ENCODE results near the gene PRR19. TPM values are rescaled to one million over a fixed set of nuclear protein-coding genes. Genes with fewer than 3 reads are reported as not detected.
"Not testable (repeated sequence)": the region's sequence is repeated elsewhere in the genome, so short reads cannot be mapped to it uniquely, and the experiment has no call there.

The PRR19 gene
- under 1 TPM; 0.27 to 0.43 TPM for total RNA-seq

GRCh38 chr19:42301646-42302203 lies at the start of gene PRR19:
TSS of gene PRR19 (plus strand) at chr19:42302132. CDS start at chr19:42309585, 7,453 bp downstream.
- peaks cover 19% of the 10 kb centered on the region for H3K4me1 Mint-ChIP-seq (ENCODE audit: low read depth)
- intact Hi-C loops (cut with micrococcal nuclease) = loop anchor here (1.0 to 2.0 kb wide), 5 partner anchors 24 to 122 kb away; partner anchors contain the start of genes DEDD2 and MEGF8
- DNase-seq = no peak
- H3K36me3 Mint-ChIP-seq (ENCODE audit: low read depth) = no peaks in the 10 kb centered on the region
- no peaks in the 10 kb centered on the region for H3K27me3 Mint-ChIP-seq (ENCODE audit: low read depth)
- no peaks in the 10 kb centered on the region for H3K9me3 Mint-ChIP-seq
- H3K4me3 Mint-ChIP-seq = peak within 1 kb of the TSS; percentile 85
- H3K27ac Mint-ChIP-seq = peak within 1 kb of the TSS; percentile 85
- CTCF ChIA-PET = interaction anchor here (0.7 to 1.0 kb wide), 2 partner anchors 23 to 352 kb away, joined by 3 to 4 read pairs; no protein-coding TSS in a partner anchor

DNA sequence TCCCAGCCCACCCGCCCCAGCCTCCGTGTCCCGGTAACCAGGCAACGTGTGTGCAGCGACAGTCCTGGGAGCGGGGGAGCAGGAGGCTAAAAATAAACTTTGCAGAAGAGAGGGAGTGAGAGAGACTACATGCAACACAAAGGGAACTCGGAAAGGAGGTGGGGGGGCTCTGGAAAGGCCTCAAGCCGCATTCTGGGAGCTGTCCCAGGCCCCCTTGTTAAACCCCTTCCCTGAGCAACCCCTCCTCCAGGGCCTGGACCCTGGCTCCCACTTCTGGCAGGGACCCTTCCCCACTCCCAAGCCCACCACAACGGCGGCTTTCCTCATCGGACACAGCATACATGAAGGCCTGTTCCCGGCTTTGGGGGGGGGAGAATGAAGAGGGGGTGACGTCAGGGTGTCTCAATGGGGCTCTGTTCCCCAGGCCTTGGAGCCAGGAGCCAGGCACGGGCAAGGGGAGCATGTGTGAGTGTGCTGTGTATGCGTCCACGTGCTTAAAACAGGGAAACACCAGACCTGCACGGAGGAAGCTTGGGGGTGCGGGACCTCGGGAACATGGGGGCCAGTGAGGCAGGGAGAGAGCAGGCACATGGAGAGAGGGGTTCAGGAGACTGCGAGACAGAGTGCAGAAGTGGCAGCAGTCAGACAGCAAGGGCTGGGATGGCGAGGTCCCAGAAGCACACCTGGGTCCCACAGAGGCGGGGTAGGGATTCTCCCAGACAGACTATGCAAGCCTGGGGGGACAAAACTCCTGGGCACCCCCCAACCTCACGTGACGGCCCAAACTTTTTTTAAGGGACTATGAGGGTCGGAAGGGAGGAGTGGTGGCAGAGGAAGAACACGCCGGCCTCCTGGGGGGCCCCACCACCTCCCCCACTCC lies 49.3 kb upstream of the PRR19 start:
- DNase-seq = peak; percentile 38
- Mint-ChIP-seq H3K27me3 (ENCODE audit: low read depth) (no peaks in the 10 kb centered on the region), H3K4me1 (ENCODE audit: low read depth) (peaks cover 32% of the 10 kb centered on the region), H3K27ac (peak overlapping the region; percentile 93), H3K36me3 (ENCODE audit: low read depth) (peaks cover 11% of the 10 kb centered on the region), H3K4me3 (peak overlapping the region; percentile 91), H3K9me3 (no peaks in the 10 kb centered on the region)
- CTCF ChIA-PET = no interaction called here
- intact Hi-C loops (cut with micrococcal nuclease) = no loop called here

- CTCF ChIA-PET = no interaction called here
- peaks cover 32% of the 10 kb centered on the region for H3K4me1 Mint-ChIP-seq (ENCODE audit: low read depth)
- peak; percentile 72 for DNase-seq
- intact Hi-C loops (cut with micrococcal nuclease) = loop anchor here (1.0 kb wide), 1 partner anchor 9 kb away; no protein-coding TSS in a partner anchor
- H3K27ac Mint-ChIP-seq = peak overlapping the region; percentile 93
- H3K36me3 Mint-ChIP-seq (ENCODE audit: low read depth) = peaks cover 11% of the 10 kb centered on the region
- H3K27me3 Mint-ChIP-seq (ENCODE audit: low read depth) = no peaks in the 10 kb centered on the region
- peak overlapping the region; percentile 91 for H3K4me3 Mint-ChIP-seq
- no peaks in the 10 kb centered on the region for H3K9me3 Mint-ChIP-seq
Measured at GRCh38 chr19:42253245-42254088, 48.5 kb upstream of the PRR19 start.

GRCh38 chr19:42254089-42254849 lies 47.7 kb upstream of the PRR19 start:
- peak overlapping the region; percentile 78 for H3K27ac Mint-ChIP-seq
- DNase-seq = peak; percentile 86
- H3K9me3 Mint-ChIP-seq = no peaks in the 10 kb centered on the region
- H3K36me3 Mint-ChIP-seq (ENCODE audit: low read depth) = peaks cover 9% of the 10 kb centered on the region
- H3K4me1 Mint-ChIP-seq (ENCODE audit: low read depth) = peaks cover 32% of the 10 kb centered on the region
- H3K4me3 Mint-ChIP-seq = peak overlapping the region; percentile 73
- intact Hi-C loops (cut with micrococcal nuclease) = loop anchor here (1.0 kb wide), 1 partner anchor 10 kb away; no protein-coding TSS in a partner anchor
- no peaks in the 10 kb centered on the region for H3K27me3 Mint-ChIP-seq (ENCODE audit: low read depth)
- CTCF ChIA-PET = no interaction called here

DNA sequence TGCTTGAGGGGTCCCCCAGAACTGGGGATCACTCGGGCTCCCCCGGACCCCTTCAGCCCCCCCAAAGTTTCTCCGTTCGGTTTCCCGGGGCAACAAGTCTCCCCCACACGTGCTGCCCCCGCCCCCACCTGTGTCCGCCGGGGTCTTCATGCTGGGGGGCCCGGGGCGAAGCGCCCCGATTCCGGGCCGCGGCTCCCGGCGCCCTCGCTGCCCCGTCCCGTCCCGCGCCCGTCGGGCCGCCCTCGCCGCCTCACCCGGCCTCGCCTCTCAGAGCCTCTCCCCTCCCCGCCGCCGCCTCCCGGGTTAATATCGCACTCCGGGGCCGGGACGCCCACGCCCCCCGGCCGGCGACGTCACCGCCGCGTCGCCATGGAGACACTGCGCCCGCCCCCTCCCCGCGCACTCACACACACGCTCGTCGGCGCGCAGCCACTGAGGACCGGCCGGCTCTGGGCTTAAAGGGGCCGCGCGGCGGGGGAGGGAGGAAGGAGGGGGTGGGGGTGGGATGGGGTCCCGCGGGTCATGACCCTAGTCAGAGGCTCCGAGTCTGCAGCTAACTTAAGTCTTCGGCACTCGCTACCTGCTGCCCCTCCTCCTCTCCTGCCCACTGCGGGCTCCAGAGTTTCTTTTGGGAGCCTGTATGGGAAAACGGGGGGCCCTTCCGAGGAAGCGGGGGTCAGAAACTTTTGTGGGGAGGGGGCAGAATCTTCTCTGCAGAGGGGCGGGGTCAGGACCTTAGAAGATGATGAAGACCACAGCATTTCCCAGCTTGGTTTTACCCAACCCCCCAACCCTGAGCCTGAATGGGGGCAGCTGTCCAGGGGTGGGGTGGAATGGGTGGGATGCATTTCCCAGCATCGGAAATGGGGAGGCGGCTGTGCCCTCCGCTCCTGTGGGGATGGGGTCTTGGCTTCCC lies 46.8 kb upstream of the PRR19 start, which contains the start of gene ERF:
Gene ERF, minus strand, starts transcription at position 279 of the 916 bp plus-strand sequence. Its CDS starts 129 bp downstream, at position 150.
- Mint-ChIP-seq H3K4me3 (peak within 1 kb of the TSS; percentile 73), H3K4me1 (ENCODE audit: low read depth) (peaks cover 29% of the 10 kb centered on the region), H3K27me3 (ENCODE audit: low read depth) (no peaks in the 10 kb centered on the region), H3K27ac (peak within 1 kb of the TSS; percentile 78), H3K9me3 (no peaks in the 10 kb centered on the region), H3K36me3 (ENCODE audit: low read depth) (peaks cover 7% of the 10 kb centered on the region)
- DNase-seq = peak; percentile 93
- intact Hi-C loops (cut with micrococcal nuclease) = loop anchor here (1.0 kb wide), 5 partner anchors 11 to 123 kb away; partner anchors contain the start of genes DEDD2 and POU2F2
- CTCF ChIA-PET = interaction anchor here (0.8 kb wide), 1 partner anchor 24 kb away, joined by 3 read pairs; no protein-coding TSS in a partner anchor

GRCh38 chr19:42255766-42256745 lies 45.9 kb upstream of the PRR19 start:
- H3K9me3 Mint-ChIP-seq = no peaks in the 10 kb centered on the region
- CTCF ChIA-PET = interaction anchor here (0.6 to 0.8 kb wide), 3 partner anchors 23 to 174 kb away, joined by 3 to 4 read pairs (median 3); no protein-coding TSS in a partner anchor
- peak overlapping the region; percentile 73 for H3K4me3 Mint-ChIP-seq
- H3K27ac Mint-ChIP-seq = no peak overlapping the region
- intact Hi-C loops (cut with micrococcal nuclease) = loop anchor here (1.0 kb wide), 4 partner anchors 12 to 124 kb away; partner anchors contain the start of genes DEDD2 and POU2F2
- no peaks in the 10 kb centered on the region for H3K27me3 Mint-ChIP-seq (ENCODE audit: low read depth)
- no peak for DNase-seq
- peaks cover 7% of the 10 kb centered on the region for H3K36me3 Mint-ChIP-seq (ENCODE audit: low read depth)
- H3K4me1 Mint-ChIP-seq (ENCODE audit: low read depth) = peaks cover 22% of the 10 kb centered on the region

DNA sequence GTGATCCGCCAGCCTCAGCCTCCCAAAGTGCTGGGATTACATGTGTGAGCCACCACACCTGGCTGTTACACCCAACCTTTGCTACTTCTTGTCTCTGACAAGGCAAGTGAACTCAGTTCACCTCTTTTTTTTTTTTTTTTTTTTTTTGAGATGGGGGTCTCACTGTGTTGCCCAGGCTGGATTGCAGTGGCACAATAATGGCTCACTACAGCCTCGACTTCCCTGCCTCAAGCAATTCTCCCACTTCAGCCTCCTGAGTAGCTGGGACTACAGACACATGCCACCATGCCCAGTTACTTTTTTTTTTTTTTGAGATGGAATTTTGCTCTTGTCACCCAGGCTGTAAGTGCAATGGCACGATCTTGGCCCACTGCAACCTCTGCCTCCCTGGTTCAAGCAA lies 44.1 kb upstream of the PRR19 start:
- H3K36me3 Mint-ChIP-seq (ENCODE audit: low read depth); H3K27me3 Mint-ChIP-seq (ENCODE audit: low read depth); H3K4me1 Mint-ChIP-seq (ENCODE audit: low read depth); DNase-seq; H3K27ac Mint-ChIP-seq; H3K4me3 Mint-ChIP-seq; H3K9me3 Mint-ChIP-seq; intact Hi-C loops (cut with micrococcal nuclease): not testable (repeated sequence)
- CTCF ChIA-PET = interaction anchor here (0.9 kb wide), 1 partner anchor 22 kb away, joined by 8 read pairs; no protein-coding TSS in a partner anchor

- H3K36me3 Mint-ChIP-seq (ENCODE audit: low read depth) = no peaks in the 10 kb centered on the region
- CTCF ChIA-PET = no interaction called here
- intact Hi-C loops (cut with micrococcal nuclease) = no loop called here
- no peak overlapping the region for H3K4me3 Mint-ChIP-seq
- no peak overlapping the region for H3K27ac Mint-ChIP-seq
- H3K27me3 Mint-ChIP-seq (ENCODE audit: low read depth) = no peaks in the 10 kb centered on the region
- no peaks in the 10 kb centered on the region for H3K9me3 Mint-ChIP-seq
- H3K4me1 Mint-ChIP-seq (ENCODE audit: low read depth) = no peaks in the 10 kb centered on the region
- DNase-seq = no peak
Measured at GRCh38 chr19:42261763-42262162, 40.2 kb upstream of the PRR19 start.

- peaks cover 22% of the 10 kb centered on the region for H3K4me1 Mint-ChIP-seq (ENCODE audit: low read depth)
- CTCF ChIA-PET; intact Hi-C loops (cut with micrococcal nuclease); H3K27me3 Mint-ChIP-seq (ENCODE audit: low read depth); H3K27ac Mint-ChIP-seq; H3K4me3 Mint-ChIP-seq; H3K9me3 Mint-ChIP-seq; DNase-seq; H3K36me3 Mint-ChIP-seq (ENCODE audit: low read depth): not testable (repeated sequence)
Measured at GRCh38 chr19:42266105-42266504, 35.8 kb upstream of the PRR19 start.
